ENCODE measurements around the gene PDZD2. TPM values are rescaled to one million over a fixed set of nuclear protein-coding genes. Genes with fewer than 3 reads are reported as not detected.

PDZD2 gene
- total and polyA plus RNA-seq, 8 donors, result under 0.01 to 61.3 (median 5.8) TPM

DNA sequence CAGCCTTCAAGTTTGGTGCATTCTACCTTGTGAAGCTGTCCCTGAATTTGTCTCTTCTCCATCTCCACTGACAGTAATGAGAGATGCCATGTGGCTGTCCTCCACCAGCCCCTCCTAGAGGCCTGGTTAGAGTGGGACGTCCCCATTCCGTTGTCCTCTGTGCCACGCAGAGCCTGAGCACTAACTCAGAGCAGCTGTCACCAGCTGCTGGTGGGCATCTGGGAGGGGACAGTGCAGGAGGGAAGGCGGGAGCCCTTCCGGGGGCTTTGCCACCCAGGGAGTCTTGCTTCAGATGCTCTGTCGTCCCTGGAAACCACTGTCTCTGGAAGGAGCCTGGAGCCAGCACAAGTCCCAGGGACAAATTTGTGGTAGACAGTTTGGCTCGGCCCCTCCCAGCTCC is 78.6 kb downstream of the PDZD2 start:
- Histone ChIP-seq H3K4me3 (no peak overlapping the region), H3K27me3 (peaks cover 0 to 5% (median 0%) of the 10 kb centered on the region in 3 donors), H3K36me3 (no peaks in the 10 kb centered on the region), H3K9me3 (no peaks in the 10 kb centered on the region), H3K27ac (no peak overlapping the region), H3K4me1 (no peaks in the 10 kb centered on the region)
- DNase-seq, result no peak
- 50 to 82% (median 74%) methylated on average over 7 of the region's 7 CpGs for WGBS, 5 donors
- TF ChIP-seq, protein P1, sequence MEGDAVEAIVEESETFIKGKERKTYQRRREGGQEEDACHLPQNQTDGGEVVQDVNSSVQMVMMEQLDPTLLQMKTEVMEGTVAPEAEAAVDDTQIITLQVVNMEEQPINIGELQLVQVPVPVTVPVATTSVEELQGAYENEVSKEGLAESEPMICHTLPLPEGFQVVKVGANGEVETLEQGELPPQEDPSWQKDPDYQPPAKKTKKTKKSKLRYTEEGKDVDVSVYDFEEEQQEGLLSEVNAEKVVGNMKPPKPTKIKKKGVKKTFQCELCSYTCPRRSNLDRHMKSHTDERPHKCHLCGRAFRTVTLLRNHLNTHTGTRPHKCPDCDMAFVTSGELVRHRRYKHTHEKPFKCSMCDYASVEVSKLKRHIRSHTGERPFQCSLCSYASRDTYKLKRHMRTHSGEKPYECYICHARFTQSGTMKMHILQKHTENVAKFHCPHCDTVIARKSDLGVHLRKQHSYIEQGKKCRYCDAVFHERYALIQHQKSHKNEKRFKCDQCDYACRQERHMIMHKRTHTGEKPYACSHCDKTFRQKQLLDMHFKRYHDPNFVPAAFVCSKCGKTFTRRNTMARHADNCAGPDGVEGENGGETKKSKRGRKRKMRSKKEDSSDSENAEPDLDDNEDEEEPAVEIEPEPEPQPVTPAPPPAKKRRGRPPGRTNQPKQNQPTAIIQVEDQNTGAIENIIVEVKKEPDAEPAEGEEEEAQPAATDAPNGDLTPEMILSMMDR (IDR thresholded peaks at IDR 0.05), result no peak
- TF ChIP-seq POLR2A (IDR thresholded peaks at IDR 0.05) (no peak), EP300 (IDR thresholded peaks at IDR 0.05) (no peak), POLR2AphosphoS5 (IDR thresholded peaks at IDR 0.05) (no peak)
- intact Hi-C loops (cut with DNase I; ENCODE audit: low total_unique reads), result no loop called here

GRCh38 chr5:31720004-31720403 is 81.1 kb downstream of the PDZD2 start:
- Histone ChIP-seq H3K36me3 (no peaks in the 10 kb centered on the region), H3K4me3 (no peak overlapping the region), H3K27ac (no peak overlapping the region), H3K4me1 (no peaks in the 10 kb centered on the region), H3K9me3 (no peaks in the 10 kb centered on the region), H3K27me3 (peaks cover 0 to 5% (median 0%) of the 10 kb centered on the region in 3 donors)
- intact Hi-C loops (cut with DNase I; ENCODE audit: low total_unique reads), result no loop called here
- TF ChIP-seq POLR2AphosphoS5 (IDR thresholded peaks at IDR 0.05) (no peak), POLR2A (IDR thresholded peaks at IDR 0.05) (no peak), EP300 (IDR thresholded peaks at IDR 0.05) (no peak)
- TF ChIP-seq, protein P1 (IDR thresholded peaks at IDR 0.05), result no peak
- 83 to 95% (median 88%) methylated on average over 1 of the region's 1 CpG for WGBS, 5 donors
- DNase-seq, result no peak

- intact Hi-C loops (cut with DNase I; ENCODE audit: low total_unique reads), result no loop called here
- DNase-seq, result no peak
- Histone ChIP-seq H3K4me1 (no peaks in the 10 kb centered on the region), H3K36me3 (no peaks in the 10 kb centered on the region), H3K9me3 (no peaks in the 10 kb centered on the region), H3K27me3 (peaks cover 0 to 5% (median 0%) of the 10 kb centered on the region in 3 donors), H3K4me3 (no peak overlapping the region), H3K27ac (no peak overlapping the region)
- WGBS, 5 donors, result 73 to 85% (median 81%) methylated on average over 4 of the region's 4 CpGs
- TF ChIP-seq EP300 (IDR thresholded peaks at IDR 0.05), result no peak
- TF ChIP-seq POLR2A (IDR thresholded peaks at IDR 0.05), result no peak
- no peak for TF ChIP-seq POLR2AphosphoS5 (IDR thresholded peaks at IDR 0.05)
- TF ChIP-seq, protein P1 (IDR thresholded peaks at IDR 0.05), result no peak
These were observed 81.9 kb downstream of the PDZD2 start for GRCh38 chr5:31720811-31721345.

- TF ChIP-seq, protein P1 (IDR thresholded peaks at IDR 0.05), result no peak
- TF ChIP-seq EP300 (IDR thresholded peaks at IDR 0.05) (no peak), POLR2A (IDR thresholded peaks at IDR 0.05) (no peak), POLR2AphosphoS5 (IDR thresholded peaks at IDR 0.05) (no peak)
- no peaks in the 10 kb centered on the region for H3K9me3 ChIP-seq
- H3K36me3 ChIP-seq, result no peaks in the 10 kb centered on the region
- WGBS, 5 donors, result 74 to 82% (median 77%) methylated on average over 4 of the region's 4 CpGs
- H3K27ac ChIP-seq, result no peak overlapping the region
- no peak for DNase-seq
- no peaks in the 10 kb centered on the region for H3K4me1 ChIP-seq
- no peak overlapping the region for H3K4me3 ChIP-seq
- peaks cover 0 to 5% (median 0%) of the 10 kb centered on the region in 3 donors for H3K27me3 ChIP-seq
- intact Hi-C loops (cut with DNase I; ENCODE audit: low total_unique reads), result no loop called here
These were observed 83.2 kb downstream of the PDZD2 start for GRCh38 chr5:31722111-31722510.

Measured in stomach (tissue), 9 donors.